MM.1S (cell line): ENCODE data around the gene EPHB1.

Experiments used
- DNase-seq: peaks from one replicate; pipeline ENCODE4 v3.0.0-alpha.2; 2015
- H2AFZ ChIP-seq: fragments of 300-600 bp; sonication (generic); 2 replicates; pipeline ENCODE4 v1.6.0; 2016; ENCODE audit warnings: antibody characterized with exemption, low read length
- H3F3A ChIP-seq: fragments of 300-600 bp; sonication (generic); 2 replicates; pipeline ENCODE4 v1.6.1; 2016; ENCODE audit warnings: mild to moderate bottlenecking, antibody characterized with exemption, low read length, moderate library complexity, mixed read lengths; ENCODE audit not compliant: insufficient read depth
- H3K27ac ChIP-seq: fragments of 300-600 bp; sonication (generic); 2 replicates; pipeline ENCODE4 v1.5.1; 2016; ENCODE audit warnings: mild to moderate bottlenecking, low read length
- H3K27me3 ChIP-seq: fragments of 300-600 bp; sonication (generic); replicated peaks from 2 replicates; pipeline ENCODE4 v1.6.0; 2016; ENCODE audit warnings: low read length; ENCODE audit not compliant: insufficient read depth
- H3K36me3 ChIP-seq: fragments of 300-600 bp; sonication (generic); replicated peaks from 2 replicates; pipeline ENCODE4 v1.6.1; 2016; ENCODE audit warnings: mild to moderate bottlenecking, low read length, mixed read lengths; ENCODE audit not compliant: insufficient read depth
- H3K4me1 ChIP-seq: fragments of 300-600 bp; sonication (generic); 2 replicates; pipeline ENCODE4 v1.6.1; 2016; ENCODE audit warnings: low read length, mixed read lengths
- H3K4me2 ChIP-seq: fragments of 300-600 bp; sonication (generic); 2 replicates; pipeline ENCODE4 v1.6.0; 2016; ENCODE audit warnings: low read depth, low read length
- H3K4me3 ChIP-seq: fragments of 300-600 bp; sonication (generic); 2 replicates; pipeline ENCODE4 v1.5.1; 2016; ENCODE audit warnings: low read length, mixed read lengths
- H3K79me2 ChIP-seq: fragments of 300-600 bp; sonication (generic); 2 replicates; pipeline ENCODE4 v1.6.1; 2016; ENCODE audit warnings: mixed run types, low read length, mixed read lengths
- H3K9ac ChIP-seq: fragments of 300-600 bp; sonication (generic); 2 replicates; pipeline ENCODE4 v1.6.1; 2016; ENCODE audit warnings: low read length, mixed read lengths
- H3K9me2 ChIP-seq: fragments of 300-600 bp; sonication (generic); replicated peaks from 2 replicates; pipeline ENCODE4 v1.6.1; 2016; ENCODE audit warnings: mild to moderate bottlenecking, low read length, mixed read lengths; ENCODE audit not compliant: insufficient read depth
- H3K9me3 ChIP-seq: fragments of 300-600 bp; sonication (generic); replicated peaks from 2 replicates; pipeline ENCODE4 v1.6.1; 2016; ENCODE audit warnings: mild to moderate bottlenecking, low read length, mixed read lengths; ENCODE audit not compliant: insufficient read depth
- H4K20me1 ChIP-seq: fragments of 300-600 bp; sonication (generic); 2 replicates; pipeline ENCODE4 v1.6.1; 2016; ENCODE audit warnings: mild to moderate bottlenecking, low read length, moderate library complexity, mixed read lengths; ENCODE audit not compliant: insufficient read depth
- CTCF ChIP-seq: fragments of 300-600 bp; sonication (generic); IDR thresholded peaks from 2 replicates; pipeline ENCODE4 v1.5.1; 2016; ENCODE audit warnings: antibody characterized with exemption, low read length, mixed read lengths
- EZH2 ChIP-seq: fragments of 300-600 bp; sonication (generic); optimal IDR thresholded peaks from 2 replicates; pipeline ENCODE3; 2017; ENCODE audit warnings: low read depth, mild to moderate bottlenecking, antibody characterized with exemption, low read length, mixed read lengths
- EZH2phosphoT487 ChIP-seq: fragments of 300-600 bp; sonication (generic); IDR thresholded peaks from 2 replicates; pipeline ENCODE4 v1.6.1; 2018; ENCODE audit warnings: antibody characterized with exemption, low read length

EPHB1 gene

DNA sequence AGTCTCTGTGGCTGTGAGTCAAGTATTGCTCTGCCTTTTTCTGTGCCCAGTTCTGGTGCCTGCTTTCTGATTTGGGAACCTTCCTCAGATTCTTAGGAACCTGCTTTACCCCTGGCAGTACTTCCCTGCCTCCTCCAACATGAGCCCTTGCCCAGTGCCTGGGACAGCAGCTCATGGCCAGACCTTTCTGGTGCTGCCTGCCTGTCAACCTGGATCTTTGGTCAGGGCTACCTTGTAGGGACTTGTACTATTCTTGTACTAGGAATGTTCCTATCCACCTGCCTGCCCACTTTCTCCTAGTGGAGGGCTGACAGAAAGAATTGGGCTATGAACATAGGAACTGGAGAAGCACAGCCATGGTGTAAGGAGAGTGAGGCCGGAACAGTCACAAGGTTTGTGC lies 28.8 kb upstream of the EPHB1 start:
- no peaks in the 10 kb centered on the region for H3K27me3 ChIP-seq
- H3K36me3 ChIP-seq: no peaks in the 10 kb centered on the region
- H4K20me1 ChIP-seq: no peaks in the 10 kb centered on the region
- no peaks in the 10 kb centered on the region for H3K9me3 ChIP-seq
- H3K4me1 ChIP-seq: no peaks in the 10 kb centered on the region
- H3K9ac ChIP-seq: no peak overlapping the region
- H3K4me2 ChIP-seq: no peak overlapping the region
- no peak overlapping the region for H2AFZ ChIP-seq
- DNase-seq: no peak
- no peaks in the 10 kb centered on the region for H3F3A ChIP-seq
- no peak overlapping the region for H3K27ac ChIP-seq
- no peak overlapping the region for H3K4me3 ChIP-seq
- H3K9me2 ChIP-seq: no peaks in the 10 kb centered on the region
- H3K79me2 ChIP-seq: no peaks in the 10 kb centered on the region
- TF ChIP-seq EZH2 (no peak), EZH2phosphoT487 (no peak), CTCF (no peak)

DNA sequence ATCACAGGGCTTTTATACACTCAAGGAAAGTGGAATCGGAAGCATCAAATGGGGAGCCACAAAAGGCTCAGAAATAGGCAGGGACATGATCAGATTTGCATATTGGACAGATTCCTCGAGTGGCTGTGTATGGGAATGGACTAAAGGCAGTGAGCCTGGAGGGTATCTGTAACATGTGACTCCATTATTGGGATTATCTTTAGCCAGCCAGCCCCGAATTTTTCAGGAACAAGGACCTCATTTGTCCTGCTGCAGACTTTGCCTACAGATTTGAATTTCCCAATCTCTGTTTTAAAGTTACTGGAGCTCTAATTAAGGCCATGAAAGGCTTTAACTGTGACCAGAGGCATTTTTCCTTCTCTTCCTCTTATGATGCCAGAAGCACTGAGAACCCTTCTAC lies 26.9 kb upstream of the EPHB1 start:
- H3K79me2 ChIP-seq: no peaks in the 10 kb centered on the region
- no peaks in the 10 kb centered on the region for H3K4me1 ChIP-seq
- H3K36me3 ChIP-seq: no peaks in the 10 kb centered on the region
- H3K4me3 ChIP-seq: no peak overlapping the region
- no peak overlapping the region for H3K27ac ChIP-seq
- H4K20me1 ChIP-seq: no peaks in the 10 kb centered on the region
- H3F3A ChIP-seq: no peaks in the 10 kb centered on the region
- DNase-seq: no peak
- no peak for TF ChIP-seq EZH2
- no peak for TF ChIP-seq CTCF
- no peak for TF ChIP-seq EZH2phosphoT487
- H3K9me2 ChIP-seq: no peaks in the 10 kb centered on the region
- no peak overlapping the region for H3K9ac ChIP-seq
- no peak overlapping the region for H2AFZ ChIP-seq
- H3K27me3 ChIP-seq: no peaks in the 10 kb centered on the region
- no peak overlapping the region for H3K4me2 ChIP-seq
- no peaks in the 10 kb centered on the region for H3K9me3 ChIP-seq

GRCh38 chr3:134768837-134769236 lies 26.2 kb upstream of the EPHB1 start:
- Histone ChIP-seq H2AFZ (no peak overlapping the region), H3K4me3 (no peak overlapping the region), H3K27me3 (no peaks in the 10 kb centered on the region), H3K9me3 (no peaks in the 10 kb centered on the region), H3K36me3 (no peaks in the 10 kb centered on the region), H3K27ac (no peak overlapping the region), H3K4me1 (no peaks in the 10 kb centered on the region), H4K20me1 (no peaks in the 10 kb centered on the region), H3K4me2 (no peak overlapping the region), H3F3A (no peaks in the 10 kb centered on the region), H3K79me2 (no peaks in the 10 kb centered on the region), H3K9me2 (no peaks in the 10 kb centered on the region), H3K9ac (no peak overlapping the region)
- TF ChIP-seq CTCF (no peak), EZH2 (no peak), EZH2phosphoT487 (no peak)
- DNase-seq: no peak
